Urinary bladder (tissue), 4 donors: ENCODE data around the gene NAT14. TPM values are rescaled to one million over a fixed set of nuclear protein-coding genes. Genes with fewer than 3 reads are reported as not detected.
A peak's percentile ranks its signal among the peaks of the same experiment; 100 is the strongest.

Experiments used
- DNase-seq: peaks from one replicate; pipeline ENCODE4 v3.0.0-alpha.2; 2015; ENCODE audit errors: extremely low spot score
- H3K27ac ChIP-seq: one replicate; pipeline ENCODE4 v1.5.1; 2013; ENCODE audit warnings: low read depth, mild to moderate bottlenecking, moderate library complexity
- H3K36me3 ChIP-seq: one replicate; pipeline ENCODE4 v1.6.1; 2013; ENCODE audit warnings: mild to moderate bottlenecking, moderate library complexity; ENCODE audit not compliant: insufficient read depth
- H3K4me1 ChIP-seq: one replicate; pipeline ENCODE4 v1.6.1; 2013; ENCODE audit warnings: mild to moderate bottlenecking, moderate library complexity; ENCODE audit not compliant: insufficient read depth
- H3K4me3 ChIP-seq: one replicate; pipeline ENCODE4 v1.5.1; 2013; ENCODE audit warnings: low read depth, low read length
- WGBS: extraction: QIAGEN DNeasy Blood & Tissue Kit; methylation state at CpG from one replicate; pipeline ENCODE4 v1.1.7; 2013; 5-methylcytosine and 5-hydroxymethylcytosine counted together
- polyA plus RNA-seq: library from polyadenylated mRNA; stranded (reverse); fragments of 200-250 nt; gene quantifications from one replicate; pipeline ENCODE4 v1.2.3, GENCODE V29; 2013
- total RNA-seq: library from RNA; depleted of rRNA; stranded (reverse); fragments of >200 nt; gene quantifications from one replicate; pipeline ENCODE4 v1.2.3, GENCODE V29; 2014
- donor health status: healthy with polysubstance abuse.
- donor health status: healthy.

The NAT14 gene
- total RNA-seq (7.1 TPM), polyA plus RNA-seq (27.0 TPM)

- peak within 1 kb of the TSS; percentile 57 for H3K4me3 ChIP-seq
- DNase-seq: no peak
- no peaks in the 10 kb centered on the region for H3K4me1 ChIP-seq
- peak within 1 kb of the TSS; percentile 63 for H3K27ac ChIP-seq
- H3K36me3 ChIP-seq: no peaks in the 10 kb centered on the region
- WGBS: 2% methylated on average over 78 of the region's 78 CpGs
Measured at GRCh38 chr19:55484593-55485438, at the start of gene NAT14. Gene NAT14, plus strand, starts transcription at chr19:55485188. Its CDS starts 521 bp downstream, at chr19:55485709.

GRCh38 chr19:55436847-55437246, 48.1 kb upstream of the NAT14 start:
- Histone ChIP-seq H3K27ac (no peak overlapping the region), H3K4me1 (no peaks in the 10 kb centered on the region), H3K4me3 (no peak overlapping the region), H3K36me3 (no peaks in the 10 kb centered on the region)
- 41% methylated on average over 8 of the region's 8 CpGs for WGBS
- DNase-seq: no peak

GRCh38 chr19:55437410-55437809, 47.6 kb upstream of the NAT14 start:
- no peaks in the 10 kb centered on the region for H3K36me3 ChIP-seq
- WGBS: under 1% methylated on average over 17 of the region's 17 CpGs
- H3K4me1 ChIP-seq: no peaks in the 10 kb centered on the region
- no peak overlapping the region for H3K4me3 ChIP-seq
- H3K27ac ChIP-seq: no peak overlapping the region
- no peak for DNase-seq

GRCh38 chr19:55439052-55439451, 45.9 kb upstream of the NAT14 start:
- no peaks in the 10 kb centered on the region for H3K36me3 ChIP-seq
- DNase-seq: no peak
- 69% methylated on average over 5 of the region's 5 CpGs for WGBS
- no peak overlapping the region for H3K27ac ChIP-seq
- H3K4me3 ChIP-seq: no peak overlapping the region
- H3K4me1 ChIP-seq: no peaks in the 10 kb centered on the region

GRCh38 chr19:55440411-55441105, 44.4 kb upstream of the NAT14 start:
- no peak overlapping the region for H3K27ac ChIP-seq
- H3K36me3 ChIP-seq: no peaks in the 10 kb centered on the region
- DNase-seq: no peak
- WGBS: 9% methylated on average over 39 of the region's 39 CpGs
- no peak overlapping the region for H3K4me3 ChIP-seq
- no peaks in the 10 kb centered on the region for H3K4me1 ChIP-seq

GRCh38 chr19:55441319-55441691, 43.7 kb upstream of the NAT14 start:
- H3K36me3 ChIP-seq: no peaks in the 10 kb centered on the region
- WGBS: 5% methylated on average over 21 of the region's 21 CpGs
- no peaks in the 10 kb centered on the region for H3K4me1 ChIP-seq
- DNase-seq: no peak
- H3K27ac ChIP-seq: no peak overlapping the region
- no peak overlapping the region for H3K4me3 ChIP-seq

GRCh38 chr19:55441692-55442321, 43.2 kb upstream of the NAT14 start:
- H3K27ac ChIP-seq: no peak overlapping the region
- no peaks in the 10 kb centered on the region for H3K36me3 ChIP-seq
- no peak overlapping the region for H3K4me3 ChIP-seq
- WGBS: 2% methylated on average over 39 of the region's 39 CpGs
- no peaks in the 10 kb centered on the region for H3K4me1 ChIP-seq
- DNase-seq: no peak

GRCh38 chr19:55442372-55442961, 42.5 kb upstream of the NAT14 start:
- under 1% methylated on average over 72 of the region's 72 CpGs for WGBS
- no peaks in the 10 kb centered on the region for H3K36me3 ChIP-seq
- H3K4me1 ChIP-seq: no peaks in the 10 kb centered on the region
- DNase-seq: no peak
- H3K27ac ChIP-seq: no peak overlapping the region
- no peak overlapping the region for H3K4me3 ChIP-seq

- Histone ChIP-seq H3K4me1 (no peaks in the 10 kb centered on the region), H3K27ac (no peak within 1 kb of the TSS), H3K36me3 (no peaks in the 10 kb centered on the region), H3K4me3 (no peak within 1 kb of the TSS)
- WGBS: 1% methylated on average over 43 of the region's 43 CpGs
- no peak for DNase-seq
Measured at GRCh38 chr19:55443045-55443823, 41.8 kb upstream of the NAT14 start, which contains the start of gene SHISA7. Gene SHISA7, minus strand, starts transcription at chr19:55443300. Its CDS starts 437 bp downstream, at chr19:55442863.

GRCh38 chr19:55443824-55444480, 41.0 kb upstream of the NAT14 start:
- Histone ChIP-seq H3K4me1 (no peaks in the 10 kb centered on the region), H3K4me3 (no peak overlapping the region), H3K27ac (no peak overlapping the region), H3K36me3 (no peaks in the 10 kb centered on the region)
- WGBS: 40% methylated on average over 18 of the region's 18 CpGs
- DNase-seq: no peak

- no peak overlapping the region for H3K27ac ChIP-seq
- no peaks in the 10 kb centered on the region for H3K4me1 ChIP-seq
- no peaks in the 10 kb centered on the region for H3K36me3 ChIP-seq
- H3K4me3 ChIP-seq: no peak overlapping the region
- no peak for DNase-seq
- WGBS: 42% methylated on average over 11 of the region's 11 CpGs
Measured at GRCh38 chr19:55444646-55445045, 40.3 kb upstream of the NAT14 start.

GRCh38 chr19:55446060-55446459, 38.9 kb upstream of the NAT14 start:
- DNase-seq: no peak
- Histone ChIP-seq H3K36me3 (no peaks in the 10 kb centered on the region), H3K27ac (no peak overlapping the region), H3K4me1 (no peaks in the 10 kb centered on the region), H3K4me3 (no peak overlapping the region)
- WGBS: 67% methylated on average over 8 of the region's 8 CpGs
